HEK293 (cell line): ENCODE data around the gene HDDC3.
A peak's percentile ranks its signal among the peaks of the same experiment; 100 is the strongest.

Source experiments
- CTCF ChIA-PET: fragments of 350-600 bp; formaldehyde crosslinking; extraction: SDS; loops from one replicate; lab custom pipeline; 2021; ENCODE audit warnings: antibody characterized with exemption; lab: Yijun Ruan, JAX
- POLR2A ChIA-PET: fragments of 300-600 bp; formaldehyde crosslinking; extraction: SDS; loops from one replicate; lab custom pipeline; 2020; ENCODE audit warnings: antibody characterized with exemption, inconsistent platforms; lab: Yijun Ruan, JAX
- H3K27ac ChIP-seq: fragments of 200-500 bp; sonication (Bioruptor generic); 2 replicates; pipeline ENCODE4 v1.5.1; 2014; ENCODE audit warnings: low read depth, low read length, control low read depth, inconsistent platforms; ENCODE audit errors: extremely low read depth
- H3K36me3 ChIP-seq, 2 experiments: fragments of 200-500 bp in 1 of 2; sonication (Bioruptor generic) in 1 of 2; 1 replicate in 1 of 2; 2 replicates in 1 of 2; pipeline ENCODE4 v1.5.1; 2014 to 2017; ENCODE audit warnings: inconsistent platforms in 2 of 2, low read length in 2 of 2; ENCODE audit not compliant: control insufficient read depth in 2 of 2, insufficient read depth in 1 of 2
- H3K4me1 ChIP-seq: fragments of 200-500 bp; sonication (Bioruptor generic); 2 replicates; pipeline ENCODE4 v1.5.1; 2014; ENCODE audit warnings: mild to moderate bottlenecking, low read length, inconsistent platforms; ENCODE audit not compliant: control insufficient read depth, insufficient read depth
- H3K4me3 ChIP-seq: 2 replicates; pipeline ENCODE4 v1.5.1; 2011; ENCODE audit warnings: low read depth, mild to moderate bottlenecking, control low read depth, low read length, moderate library complexity
- H3K9me3 ChIP-seq: fragments of 200-500 bp; sonication (Bioruptor generic); 2 replicates; pipeline ENCODE4 v1.5.1; 2014; ENCODE audit warnings: low read depth, low read length, inconsistent platforms; ENCODE audit not compliant: control insufficient read depth, insufficient read depth
- BCL11A ChIP-seq: fragments of 450-650 bp; formaldehyde crosslinking; IDR thresholded peaks from 2 replicates; pipeline ENCODE4 v1.5.1; 2016; ENCODE audit warnings: low read depth, missing biosample characterization, missing genetic modification characterization
- BCL11B ChIP-seq: fragments of 450-650 bp; formaldehyde crosslinking; IDR thresholded peaks from 2 replicates; pipeline ENCODE4 v1.5.1; 2016; ENCODE audit warnings: low read depth, missing biosample characterization, missing genetic modification characterization
- CTCF ChIP-seq: fragments of 450-650 bp; formaldehyde crosslinking; IDR thresholded peaks from 2 replicates; pipeline ENCODE4 v1.5.1; 2016; ENCODE audit warnings: missing biosample characterization, missing genetic modification characterization
- GLIS2 ChIP-seq: fragments of 450-650 bp; formaldehyde crosslinking; IDR thresholded peaks from 2 replicates; pipeline ENCODE4 v1.5.1; 2016; ENCODE audit warnings: missing biosample characterization, missing genetic modification characterization
- HOXD13 ChIP-seq: sonication (generic); formaldehyde crosslinking; IDR thresholded peaks from 2 replicates; pipeline ENCODE4 v1.8.0; 2022; ENCODE audit warnings: missing genetic modification reagents, borderline replicate concordance
- MYNN ChIP-seq: fragments of 450-650 bp; formaldehyde crosslinking; IDR thresholded peaks from 2 replicates; pipeline ENCODE4 v1.5.1; 2016; ENCODE audit warnings: missing biosample characterization, missing genetic modification characterization, borderline replicate concordance
- SP7 ChIP-seq: fragments of 450-650 bp; formaldehyde crosslinking; IDR thresholded peaks from 2 replicates; pipeline ENCODE4 v1.5.1; 2016; ENCODE audit warnings: missing biosample characterization, missing genetic modification characterization
- ZBTB17 ChIP-seq: fragments of 450-650 bp; formaldehyde crosslinking; IDR thresholded peaks from 2 replicates; pipeline ENCODE4 v1.5.1; 2016; ENCODE audit warnings: missing biosample characterization, missing genetic modification characterization
- ZNF140 ChIP-seq: fragments of 450-650 bp; formaldehyde crosslinking; IDR thresholded peaks from 2 replicates; pipeline ENCODE4 v1.5.1; 2016; ENCODE audit warnings: missing biosample characterization, missing genetic modification characterization
- ZNF223 ChIP-seq: fragments of 450-650 bp; formaldehyde crosslinking; IDR thresholded peaks from 2 replicates; pipeline ENCODE4 v1.5.1; 2016; ENCODE audit warnings: missing biosample characterization, missing genetic modification characterization
- ZNF37A ChIP-seq: fragments of 450-650 bp; IDR thresholded peaks from 2 replicates; pipeline ENCODE4 v1.5.1; 2018; ENCODE audit warnings: missing biosample characterization, missing genetic modification characterization
- ZNF394 ChIP-seq: fragments of 450-650 bp; formaldehyde crosslinking; IDR thresholded peaks from 2 replicates; pipeline ENCODE4 v1.5.1; 2016; ENCODE audit warnings: missing biosample characterization, missing genetic modification characterization, mild to moderate bottlenecking, moderate library complexity, borderline replicate concordance
- ZNF510 ChIP-seq: fragments of 450-650 bp; formaldehyde crosslinking; IDR thresholded peaks from 2 replicates; pipeline ENCODE4 v1.5.1; 2018; ENCODE audit warnings: mild to moderate bottlenecking, missing genetic modification characterization, missing biosample characterization; ENCODE audit not compliant: insufficient replicate concordance
- ZNF585B ChIP-seq: fragments of 450-650 bp; formaldehyde crosslinking; IDR thresholded peaks from 2 replicates; pipeline ENCODE4 v1.5.1; 2016; ENCODE audit warnings: missing biosample characterization, missing genetic modification characterization
- TF ChIP-seq, protein P1 (sequence below): sonication (generic); formaldehyde crosslinking; IDR thresholded peaks from 2 replicates; pipeline ENCODE4 v1.8.1; 2022; ENCODE audit warnings: mild to moderate bottlenecking, moderate library complexity, missing genetic modification reagents

The HDDC3 gene

DNA sequence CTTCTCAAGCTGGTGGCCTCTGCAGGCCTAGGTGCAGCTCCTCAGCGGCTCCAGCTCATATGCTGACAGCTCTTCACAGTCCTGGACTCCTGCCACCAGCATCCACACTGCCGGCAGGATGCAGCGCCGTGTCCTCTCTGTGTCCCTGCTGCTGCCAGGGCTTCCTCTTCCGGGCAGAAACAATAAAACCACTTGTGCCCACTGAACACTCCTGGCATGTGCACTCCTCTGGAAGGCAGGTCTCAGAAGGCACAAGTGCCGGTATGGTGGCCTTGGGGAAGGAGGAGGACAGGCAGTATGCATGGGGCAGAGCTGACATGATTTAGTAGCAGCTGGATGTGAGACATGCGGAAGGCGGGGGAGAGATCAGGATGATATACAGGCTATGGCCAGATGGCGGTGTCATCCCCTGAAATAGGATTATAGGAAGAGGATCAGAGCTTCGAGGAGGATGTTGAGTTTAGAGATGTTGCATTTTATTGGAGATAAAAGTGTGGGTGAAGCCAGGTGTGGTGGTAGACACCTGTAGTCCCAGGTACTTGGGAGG lies 36.7 kb downstream of the HDDC3 start:
- H3K4me1 ChIP-seq, result no peaks in the 10 kb centered on the region
- ChIA-PET CTCF (interaction anchor here (0.6 to 4.5 kb wide), 8 partner anchors 10 to 757 kb away, joined by 3 to 51 read pairs (median 4); partner anchors contain the start of genes HDDC3 and UNC45A), POLR2A (interaction anchor here (0.9 to 1.4 kb wide), 2 partner anchors 10 to 39 kb away, joined by 3 to 6 read pairs; partner anchors contain the start of gene UNC45A)
- H3K4me3 ChIP-seq, result no peak overlapping the region
- no peaks in the 10 kb centered on the region for H3K9me3 ChIP-seq
- no peaks in the 10 kb centered on the region; a peak in 1 of 3 replicates for H3K36me3 ChIP-seq
- H3K27ac ChIP-seq, result no peak overlapping the region
- peak; percentile 19; the same call in 1 of the 2 replicates for TF ChIP-seq CTCF
- TF ChIP-seq ZNF140 (tag by site-specific recombination), result no peak

DNA sequence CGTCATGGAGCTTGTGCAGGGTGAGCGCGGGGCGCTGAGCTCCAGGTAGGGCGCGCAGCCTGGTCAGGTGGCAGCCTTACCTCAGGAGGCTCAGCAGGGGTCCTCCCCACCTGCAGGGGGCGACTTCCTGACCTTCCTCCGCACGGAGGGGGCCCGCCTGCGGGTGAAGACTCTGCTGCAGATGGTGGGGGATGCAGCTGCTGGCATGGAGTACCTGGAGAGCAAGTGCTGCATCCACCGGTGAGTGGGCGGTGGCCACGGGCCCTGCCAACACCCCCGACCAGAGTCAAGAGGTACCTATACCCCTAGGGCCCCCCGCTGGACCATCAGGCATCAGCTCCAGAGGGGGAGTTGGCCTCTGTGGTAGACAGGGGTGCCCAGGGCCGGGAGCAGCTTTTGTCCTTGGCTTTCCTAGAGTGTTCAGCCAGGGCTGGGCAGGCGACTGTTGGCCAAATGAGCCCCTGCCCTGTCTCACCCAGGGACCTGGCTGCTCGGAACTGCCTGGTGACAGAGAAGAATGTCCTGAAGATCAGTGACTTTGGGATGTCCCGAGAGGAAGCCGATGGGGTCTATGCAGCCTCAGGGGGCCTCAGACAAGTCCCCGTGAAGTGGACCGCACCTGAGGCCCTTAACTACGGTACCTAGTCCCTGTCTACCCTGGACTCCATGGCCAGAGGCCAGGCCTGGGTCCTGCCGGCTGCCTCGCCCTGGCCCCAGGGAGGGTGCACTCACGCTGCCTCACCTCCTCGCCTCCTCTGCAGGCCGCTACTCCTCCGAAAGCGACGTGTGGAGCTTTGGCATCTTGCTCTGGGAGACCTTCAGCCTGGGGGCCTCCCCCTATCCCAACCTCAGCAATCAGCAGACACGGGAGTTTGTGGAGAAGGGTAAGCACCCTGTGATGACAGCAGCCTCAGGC lies 38.9 kb downstream of the HDDC3 start:
- H3K27ac ChIP-seq, result no peak overlapping the region
- peak overlapping the region; percentile 8; the same call in 1 of the 2 replicates for H3K4me3 ChIP-seq
- no peaks in the 10 kb centered on the region for H3K4me1 ChIP-seq
- no peaks in the 10 kb centered on the region for H3K36me3 ChIP-seq
- POLR2A ChIA-PET, result interaction anchor here (1.6 kb wide), 1 partner anchor 10 kb away, joined by 4 read pairs; the partner anchor contains the start of gene MAN2A2
- TF ChIP-seq ZBTB17 (no peak), ZNF394 (tag by site-specific recombination) (0 out of 2 replicates have a peak, but pooled peaks have one; percentile 14), GLIS2 (tag by site-specific recombination) (0 out of 2 replicates have a peak, but pooled peaks have one; percentile 22), ZNF223 (no peak)
- TF ChIP-seq, protein P1, sequence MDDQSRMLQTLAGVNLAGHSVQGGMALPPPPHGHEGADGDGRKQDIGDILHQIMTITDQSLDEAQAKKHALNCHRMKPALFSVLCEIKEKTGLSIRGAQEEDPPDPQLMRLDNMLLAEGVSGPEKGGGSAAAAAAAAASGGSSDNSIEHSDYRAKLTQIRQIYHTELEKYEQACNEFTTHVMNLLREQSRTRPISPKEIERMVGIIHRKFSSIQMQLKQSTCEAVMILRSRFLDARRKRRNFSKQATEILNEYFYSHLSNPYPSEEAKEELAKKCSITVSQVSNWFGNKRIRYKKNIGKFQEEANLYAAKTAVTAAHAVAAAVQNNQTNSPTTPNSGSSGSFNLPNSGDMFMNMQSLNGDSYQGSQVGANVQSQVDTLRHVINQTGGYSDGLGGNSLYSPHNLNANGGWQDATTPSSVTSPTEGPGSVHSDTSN (CRISPR knock-in tag), result 0 out of 2 replicates have a peak, but pooled peaks have one; percentile 6
- CTCF ChIA-PET, result interaction anchor here (0.5 to 3.3 kb wide), 5 partner anchors 8 to 425 kb away, joined by 3 to 25 read pairs (median 3); partner anchors contain the start of gene UNC45A
- no peaks in the 10 kb centered on the region for H3K9me3 ChIP-seq

DNA sequence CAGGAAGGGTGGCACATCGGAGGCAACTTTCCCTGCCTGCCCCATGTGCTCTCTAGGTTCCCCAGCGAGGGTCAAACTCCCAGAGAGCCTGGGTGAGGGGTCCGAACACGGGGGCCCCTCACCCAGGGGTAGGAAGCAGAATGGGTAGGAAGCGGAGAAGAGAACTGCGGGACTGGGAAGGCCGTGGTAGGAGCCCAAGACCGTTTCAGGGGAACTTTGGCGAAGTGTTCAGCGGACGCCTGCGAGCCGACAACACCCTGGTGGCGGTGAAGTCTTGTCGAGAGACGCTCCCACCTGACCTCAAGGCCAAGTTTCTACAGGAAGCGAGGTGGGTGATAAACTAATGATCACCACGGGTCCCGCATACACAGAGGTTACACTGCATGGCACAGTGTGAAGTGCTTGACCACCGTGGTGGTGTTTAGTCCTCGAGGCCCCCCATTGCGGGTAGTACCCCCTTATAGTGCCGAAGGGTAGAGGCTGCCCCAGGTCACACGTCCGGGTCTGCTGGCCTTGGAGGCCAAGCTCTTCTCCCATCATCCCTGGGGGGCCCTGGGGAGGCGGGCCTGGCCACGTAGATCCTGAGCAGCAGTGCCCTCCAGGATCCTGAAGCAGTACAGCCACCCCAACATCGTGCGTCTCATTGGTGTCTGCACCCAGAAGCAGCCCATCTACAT lies 39.7 kb downstream of the HDDC3 start:
- H3K4me3 ChIP-seq, result no peak overlapping the region

GRCh38 chr15:90892023-90892422 lies 40.3 kb downstream of the HDDC3 start:
- ChIA-PET POLR2A (no interaction called here), CTCF (interaction anchor here (0.7 to 0.9 kb wide), 2 partner anchors 10 to 260 kb away, joined by 3 to 4 read pairs; no protein-coding TSS in a partner anchor)
- TF ChIP-seq ZNF37A (tag by site-specific recombination) (no peak), BCL11A (tag by site-specific recombination) (no peak)
- Histone ChIP-seq H3K4me1 (no peaks in the 10 kb centered on the region), H3K27ac (no peak overlapping the region), H3K9me3 (no peaks in the 10 kb centered on the region), H3K4me3 (no peak overlapping the region), H3K36me3 (no peaks in the 10 kb centered on the region)

More for the DNA sequence above, 39.7 kb downstream of the HDDC3 start:
- H3K36me3 ChIP-seq, result no peaks in the 10 kb centered on the region
- no peak overlapping the region for H3K27ac ChIP-seq
- no peaks in the 10 kb centered on the region for H3K9me3 ChIP-seq
- TF ChIP-seq SP7 (tag by site-specific recombination), result no peak
- TF ChIP-seq MYNN (tag by site-specific recombination), result no peak
- TF ChIP-seq BCL11B (tag by site-specific recombination), result no peak
- TF ChIP-seq ZNF510 (tag by site-specific recombination), result no peak
- no peak for TF ChIP-seq ZNF585B
- no peak for TF ChIP-seq HOXD13
- TF ChIP-seq, all 188 proteins: peak for 0
- no peaks in the 10 kb centered on the region for H3K4me1 ChIP-seq
- POLR2A ChIA-PET, result interaction anchor here (1.6 kb wide), 1 partner anchor 10 kb away, joined by 4 read pairs; the partner anchor contains the start of gene MAN2A2
- CTCF ChIA-PET, result interaction anchor here (0.7 to 1.7 kb wide), 4 partner anchors 9 to 261 kb away, joined by 3 to 6 read pairs (median 4); partner anchors contain the start of gene UNC45A
